ENCODE measurements around the gene C1orf185. TPM values are rescaled to one million over a fixed set of nuclear protein-coding genes. Genes with fewer than 3 reads are reported as not detected.

C1orf185 gene
- not detected in 5 replicates for total RNA-seq (2022; extraction: Qiagen RNA extraction; ENCODE audit: low read depth)

DNA sequence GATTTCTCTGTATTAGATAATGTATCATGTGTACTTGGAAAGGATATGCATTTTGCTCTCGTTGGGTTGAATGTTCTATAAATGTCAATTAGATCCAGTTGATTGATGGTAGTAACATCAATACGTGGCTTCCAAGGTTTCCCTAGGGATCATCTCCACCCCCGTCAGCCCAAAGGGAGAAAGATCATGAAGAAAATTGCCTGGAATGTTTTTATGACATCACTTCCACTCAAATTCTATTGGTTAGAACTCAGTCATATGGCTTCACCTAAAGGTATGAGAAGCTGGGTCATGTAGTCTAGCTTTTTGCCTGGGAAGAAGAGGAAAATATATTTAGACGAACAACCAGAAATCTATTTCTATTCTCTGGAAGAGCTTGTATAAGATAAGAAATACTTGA lies at the start of gene C1orf185:
Gene C1orf185, plus strand, starts transcription at position 253 of the 400 bp plus-strand sequence. Its CDS starts 6 bp downstream, at position 259.

Other genes starting within 250 kb of the C1orf185 start
- 35.8 to 46.0 TPM (median 42.2 TPM) in 5 replicates for gene FAF1, start 142.0 kb upstream of the C1orf185 start, total RNA-seq (2022; extraction: Qiagen RNA extraction; ENCODE audit: low read depth)
- gene CDKN2C, start 132.0 kb upstream of the C1orf185 start, total RNA-seq (2022; extraction: Qiagen RNA extraction; ENCODE audit: low read depth): 11.7 to 15.0 TPM (median 12.0 TPM) in 5 replicates
- 25.6 to 38.8 TPM (median 32.3 TPM) in 5 replicates for gene RNF11, start 134.0 kb downstream of the C1orf185 start, total RNA-seq (2022; extraction: Qiagen RNA extraction; ENCODE audit: low read depth)
- gene TTC39A, start 228.3 kb downstream of the C1orf185 start, total RNA-seq (2022; extraction: Qiagen RNA extraction; ENCODE audit: low read depth): 0.86 to 1.6 TPM (median 1.1 TPM) in 5 replicates